H1 (cell line): Measurements from ENCODE around the gene DEFB108B. TPM values are rescaled to one million over a fixed set of nuclear protein-coding genes. Genes with fewer than 3 reads are reported as not detected.
"Not testable (repeated sequence)": the region's sequence is repeated elsewhere in the genome, so short reads cannot be mapped to it uniquely, and the experiment has no call there.

Experiments
- CTCF ChIA-PET: fragments of 300-600 bp; sonication (Branson Sonifier 250); formaldehyde crosslinking; loops from one replicate; lab custom pipeline; 2021; ENCODE audit not compliant: partially characterized antibody; lab: Charles Lee
- POLR2A ChIA-PET: fragments of 300-600 bp; sonication (Branson Sonifier 250); formaldehyde crosslinking; loops from one replicate; lab custom pipeline; 2021; ENCODE audit warnings: inconsistent platforms; ENCODE audit not compliant: partially characterized antibody; lab: Charles Lee
- DNase-seq, 2 experiments: peaks; one replicate each; pipeline versions ENCODE4 v3.0.0 to v3.0.0-alpha.2; 2010 to 2022; ENCODE audit warnings: low spot score in 2 of 2, low read depth in 1 of 2, mixed read lengths in 1 of 2
- FAIRE-seq: peaks from 2 replicates; lab custom pipeline; 2011; peaks lifted over from hg19 to GRCh38; lab: Jason Lieb, UNC
- H2AFZ ChIP-seq: 2 replicates; pipeline ENCODE4 v1.8.1; 2012; ENCODE audit warnings: low read length, inconsistent platforms
- H2AK5ac ChIP-seq: 2 replicates; pipeline ENCODE4 v1.6.1; 2013; ENCODE audit warnings: low read depth, low read length
- H2BK120ac ChIP-seq: replicated peaks from 2 replicates; pipeline ENCODE3; 2013; ENCODE audit warnings: low read depth, low read length, inconsistent platforms
- H2BK12ac ChIP-seq: 2 replicates; pipeline ENCODE4 v1.6.1; 2013; ENCODE audit warnings: low read depth, low read length
- H2BK15ac ChIP-seq: 2 replicates; pipeline ENCODE4 v1.6.1; 2013; ENCODE audit warnings: low read length
- H2BK20ac ChIP-seq: 2 replicates; pipeline ENCODE4 v1.6.1; 2013; ENCODE audit warnings: low read length
- H2BK5ac ChIP-seq: 2 replicates; pipeline ENCODE4 v1.6.1; 2013; ENCODE audit warnings: low read depth, low read length
- H3K14ac ChIP-seq: 2 replicates; pipeline ENCODE4 v1.6.1; 2013; ENCODE audit warnings: inconsistent platforms; ENCODE audit not compliant: insufficient read length
- H3K18ac ChIP-seq: 2 replicates; pipeline ENCODE4 v1.6.1; 2013; ENCODE audit warnings: low read length; ENCODE audit errors: extremely low read depth
- H3K23ac ChIP-seq: 2 replicates; pipeline ENCODE4 v1.6.1; 2013; ENCODE audit warnings: inconsistent platforms; ENCODE audit not compliant: insufficient read length
- H3K23me2 ChIP-seq: 2 replicates; pipeline ENCODE4 v1.6.1; 2013; ENCODE audit warnings: low read depth, low read length
- H3K27ac ChIP-seq: 2 replicates; pipeline ENCODE4 v1.6.1; 2011; ENCODE audit warnings: low read depth, low read length, inconsistent platforms
- H3K27me3 ChIP-seq, 4 experiments: replicated peaks in 1 of 4; 1 replicate in 1 of 4; 2 replicates in 3 of 4; pipeline versions ENCODE4 v1.6.1 to v1.8.1; 2011 to 2013; ENCODE audit warnings: low read length in 3 of 4, mild to moderate bottlenecking in 3 of 4, inconsistent platforms in 2 of 4, mixed read lengths in 2 of 4, moderate library complexity in 1 of 4; ENCODE audit not compliant: control insufficient read depth in 3 of 4, insufficient read depth in 3 of 4; ENCODE audit errors: extremely low read depth in 1 of 4
- H3K36me3 ChIP-seq, 4 experiments: 2 replicates each; pipeline versions ENCODE4 v1.6.1 to v1.8.1; 2011 to 2013; ENCODE audit warnings: mild to moderate bottlenecking in 4 of 4, low read length in 3 of 4, moderate library complexity in 2 of 4, control low read depth in 1 of 4, inconsistent platforms in 1 of 4; ENCODE audit not compliant: insufficient read depth in 4 of 4, control insufficient read depth in 2 of 4
- H3K4ac ChIP-seq: replicated peaks from 2 replicates; pipeline ENCODE3; 2013; ENCODE audit warnings: low read length, low read depth, mixed read lengths, inconsistent platforms; ENCODE audit not compliant: insufficient read length
- H3K4me1 ChIP-seq, 4 experiments: replicated peaks in 1 of 4; 1 replicate in 1 of 4; 2 replicates in 3 of 4; pipeline versions ENCODE4 v1.6.1 to v1.8.1; 2011 to 2013; ENCODE audit warnings: low read length in 3 of 4, inconsistent platforms in 2 of 4, mixed read lengths in 1 of 4; ENCODE audit not compliant: insufficient read depth in 4 of 4, control insufficient read depth in 3 of 4
- H3K4me2 ChIP-seq, 2 experiments: 2 replicates each; pipeline versions ENCODE4 v1.6.1 to v1.8.1; 2011 to 2013; ENCODE audit warnings: low read depth in 2 of 2, low read length in 2 of 2, control low read depth in 1 of 2, inconsistent platforms in 1 of 2, mild to moderate bottlenecking in 1 of 2; ENCODE audit not compliant: insufficient read depth in 1 of 2
- H3K4me3 ChIP-seq, 4 experiments: fragments of 200-600, 300-600 bp in 1 of 4; sonication (generic), shearing (Covaris generic), sonication (Bioruptor Twin) in 1 of 4; 2 replicates each; pipeline versions ENCODE4 v1.5.1 to v1.8.1; 2011 to 2016; ENCODE audit warnings: low read length in 4 of 4, low read depth in 3 of 4, control low read depth in 2 of 4, inconsistent platforms in 2 of 4, mild to moderate bottlenecking in 2 of 4, mixed read lengths in 1 of 4, moderate library complexity in 1 of 4; ENCODE audit not compliant: insufficient read depth in 2 of 4; ENCODE audit errors: extremely low read depth in 1 of 4
- H3K56ac ChIP-seq: replicated peaks from 2 replicates; pipeline ENCODE3; 2013; ENCODE audit warnings: low read depth, mild to moderate bottlenecking, mixed read lengths, low read length, inconsistent platforms; ENCODE audit not compliant: insufficient read length
- H3K79me1 ChIP-seq: 2 replicates; pipeline ENCODE4 v1.6.1; 2013; ENCODE audit warnings: low read depth, low read length, control low read depth
- H3K79me2 ChIP-seq, 2 experiments: 2 replicates each; pipeline versions ENCODE4 v1.6.1 to v1.8.1; 2012 to 2013; ENCODE audit warnings: low read length in 2 of 2, mild to moderate bottlenecking in 2 of 2, inconsistent platforms in 1 of 2; ENCODE audit not compliant: insufficient read depth in 2 of 2, control insufficient read depth in 1 of 2
- H3K9ac ChIP-seq, 4 experiments: replicated peaks in 1 of 4; 1 replicate in 1 of 4; 2 replicates in 3 of 4; pipeline versions ENCODE4 v1.6.1 to v1.8.1; 2011 to 2013; ENCODE audit warnings: low read depth in 3 of 4, low read length in 3 of 4, control low read depth in 2 of 4, mild to moderate bottlenecking in 2 of 4, moderate library complexity in 2 of 4, inconsistent platforms in 1 of 4; ENCODE audit errors: extremely low read depth in 1 of 4
- H3K9me3 ChIP-seq, 2 experiments: 2 replicates each; pipeline versions ENCODE4 v1.6.1 to v1.8.1; 2012 to 2013; ENCODE audit warnings: mild to moderate bottlenecking in 2 of 2, moderate library complexity in 2 of 2, control low read depth in 1 of 2, inconsistent platforms in 1 of 2, low read depth in 1 of 2, low read length in 1 of 2, mixed read lengths in 1 of 2; ENCODE audit not compliant: insufficient read depth in 2 of 2
- H4K20me1 ChIP-seq, 2 experiments: replicated peaks in 1 of 2; 2 replicates each; pipeline versions ENCODE3 to v1.8.1; 2011 to 2013; ENCODE audit warnings: inconsistent platforms in 2 of 2, low read length in 2 of 2, mild to moderate bottlenecking in 1 of 2; ENCODE audit not compliant: insufficient read depth in 2 of 2, control insufficient read depth in 1 of 2
- H4K5ac ChIP-seq: 2 replicates; pipeline ENCODE4 v1.6.1; 2013; ENCODE audit warnings: low read length, low read depth, mixed read lengths, inconsistent platforms; ENCODE audit not compliant: insufficient read length
- H4K8ac ChIP-seq: 2 replicates; pipeline ENCODE4 v1.8.0; 2013; ENCODE audit warnings: mild to moderate bottlenecking, moderate library complexity, low read length, inconsistent platforms; ENCODE audit not compliant: insufficient read depth; ENCODE audit errors: extremely low read depth
- H4K91ac ChIP-seq: replicated peaks from 2 replicates; pipeline ENCODE3; 2013; ENCODE audit warnings: low read length, mixed read lengths, inconsistent platforms; ENCODE audit not compliant: insufficient read length
- KDM4A ChIP-seq: IDR thresholded peaks from one replicate; pipeline ENCODE4 v1.7.1; 2012; ENCODE audit warnings: low read depth, mild to moderate bottlenecking, moderate library complexity, low read length, inconsistent platforms; ENCODE audit not compliant: severe bottlenecking
- MAX ChIP-seq: IDR thresholded peaks from 2 replicates; pipeline ENCODE4 v1.6.1; 2012; ENCODE audit warnings: inconsistent platforms
- NRF1 ChIP-seq: IDR thresholded peaks from 2 replicates; pipeline ENCODE4 v1.6.1; 2011; ENCODE audit warnings: mild to moderate bottlenecking, low read depth, low read length, improper control_type of control experiment
- WGBS, 2 experiments: shearing (Covaris generic) in 1 of 2; methylation state at CpG; one replicate each; pipeline versions ENCODE4 v1.1.6 to v1.1.7; 2013 to 2015; ENCODE audit warnings: low lambda C conversion rate in 2 of 2, mixed read lengths in 2 of 2, inconsistent platforms in 1 of 2, low coverage in 1 of 2, missing lambda C conversion rate in 1 of 2; ENCODE audit not compliant: insufficient replicate concordance in 2 of 2, insufficient coverage in 1 of 2, insufficient read length in 1 of 2; ENCODE audit errors: extremely low coverage in 1 of 2, missing lambda C conversion rate in 1 of 2; 5-methylcytosine and 5-hydroxymethylcytosine counted together
- polyA plus RNA-seq, 7 experiments: library from polyadenylated mRNA; depleted of rRNA in 3 of 7; stranded (reverse) in 5 of 7; unstranded in 2 of 7; fragments of >200 nt in 5 of 7; fragments of 200-250 nt in 2 of 7; gene quantifications; 1 replicate in 5 of 7; 2 replicates in 1 of 7; 4 replicates in 1 of 7; pipeline versions ENCODE4 v1.2.1 to v1.2.3, GENCODE V29; 2011 to 2013; ENCODE audit warnings: missing spikeins in 2 of 7, mixed read lengths in 2 of 7
- total RNA-seq: library from RNA; stranded (reverse); fragmentation: NEBNext Ultra II Directional; extraction: Animal tissue kit (Norgen Biotek cat#: 25700); gene quantifications from 2 replicates; pipeline ENCODE4 v1.2.1, GENCODE V29; 2021

The DEFB108B gene
- total and polyA plus RNA-seq, 2 of the 8 experiments (the other 6 are each of a cell fraction or from before 2014, with no cell fraction given), result not detected

GRCh38 chr11:71813481-71814355, 19.3 kb upstream of the DEFB108B start (continued):
- TF ChIP-seq MAX (peak; percentile 49; the same call in 1 of the 2 replicates), NRF1 (0 out of 2 replicates have a peak, but pooled peaks have one; percentile 22), KDM4A (peak; percentile 66)

- H4K91ac ChIP-seq, H3K4me3 ChIP-seq, H2AFZ ChIP-seq, H2BK15ac ChIP-seq, H2AK5ac ChIP-seq, H4K5ac ChIP-seq, H2BK12ac ChIP-seq, H3K79me2 ChIP-seq, H3K23me2 ChIP-seq, DNase-seq, POLR2A ChIA-PET, H2BK120ac ChIP-seq, H4K20me1 ChIP-seq, H2BK20ac ChIP-seq, H3K18ac ChIP-seq, H4K8ac ChIP-seq, H3K9me3 ChIP-seq, H3K4ac ChIP-seq, H3K4me1 ChIP-seq, H3K27ac ChIP-seq, H3K56ac ChIP-seq, H3K27me3 ChIP-seq, H2BK5ac ChIP-seq, FAIRE-seq, H3K4me2 ChIP-seq, H3K79me1 ChIP-seq, H3K14ac ChIP-seq, H3K23ac ChIP-seq, H3K9ac ChIP-seq, H3K36me3 ChIP-seq, CTCF ChIA-PET: not testable (repeated sequence)
- WGBS, 2 experiments, result 87% methylated on average over 1 of the region's 1 CpG; no CpG with 5 or more reads in 1 of the 2 experiments
Observed at GRCh38 chr11:71821539-71821938, 11.5 kb upstream of the DEFB108B start.
